HepG2 (cell line): Measurements from ENCODE around the gene STPG2. TPM values are rescaled to one million over a fixed set of nuclear protein-coding genes. Genes with fewer than 3 reads are reported as not detected.

Source experiments
- ATAC-seq: fragments of 200-7000 bp; cut with Tn5 transposase; 3 replicates; pipeline ENCODE4 v1.9.1; 2020; ENCODE audit warnings: mild to moderate bottlenecking, moderate library complexity
- BruUV-seq: library from RNA; stranded (reverse); fragments of 400-500 nt; replicated peaks from 2 replicates; lab custom pipeline; 2021; lab: Mats Ljungman, UMichigan
- CTCF ChIA-PET: fragments of 300-600 bp; formaldehyde crosslinking; extraction: SDS; loops from one replicate; lab custom pipeline; 2021; ENCODE audit warnings: low total read pairs, inconsistent platforms, low intra/inter-chr PET ratio; lab: Yijun Ruan, JAX
- POLR2A ChIA-PET: fragments of 350-600 bp; sonication (Branson Sonifier 250); formaldehyde crosslinking; loops from one replicate; lab custom pipeline; 2020; ENCODE audit warnings: antibody characterized with exemption, inconsistent platforms; lab: Yijun Ruan, JAX
- DNase-seq: peaks from one replicate; pipeline ENCODE4 v3.0.0-alpha.2; 2015; ENCODE audit warnings: low spot score
- FAIRE-seq: peaks from 3 replicates; lab custom pipeline; 2011; peaks lifted over from hg19 to GRCh38; lab: Jason Lieb, UNC
- H2AFZ ChIP-seq: one replicate; pipeline ENCODE4 v1.6.1; 2011; ENCODE audit warnings: low read length, inconsistent platforms
- H3K27ac ChIP-seq: fragments of 300-600 bp; 3 replicates; pipeline ENCODE4 v1.8.0; 2011; ENCODE audit warnings: mixed run types, mild to moderate bottlenecking, mixed read lengths, low read length, inconsistent platforms; ENCODE audit not compliant: insufficient read depth; ENCODE audit errors: extremely low read length
- H3K27me3 ChIP-seq, 2 experiments: fragments of 200-600 bp in 1 of 2; 2 replicates in 1 of 2; 3 replicates in 1 of 2; pipeline versions ENCODE4 v1.6.0 to v1.8.0; 2011; ENCODE audit warnings: low read length in 2 of 2, mild to moderate bottlenecking in 2 of 2, moderate library complexity in 2 of 2, inconsistent platforms in 1 of 2; ENCODE audit not compliant: insufficient read depth in 2 of 2, control insufficient read depth in 1 of 2
- H3K36me3 ChIP-seq, 2 experiments: fragments of 200-600 bp in 1 of 2; replicated peaks in 1 of 2; 2 replicates in 1 of 2; 3 replicates in 1 of 2; pipeline versions ENCODE4 v1.5.1 to v1.8.0; 2011; ENCODE audit warnings: low read length in 2 of 2, inconsistent platforms in 1 of 2; ENCODE audit not compliant: insufficient read depth in 2 of 2, control insufficient read depth in 1 of 2
- H3K4me1 ChIP-seq: 2 replicates; pipeline ENCODE4 v1.5.1; 2012; ENCODE audit warnings: low read length, inconsistent platforms; ENCODE audit not compliant: insufficient read depth
- H3K4me2 ChIP-seq: 2 replicates; pipeline ENCODE4 v1.6.0; 2011; ENCODE audit warnings: low read depth, low read length, inconsistent platforms
- H3K4me3 ChIP-seq, 3 experiments: fragments of 200-600 bp in 1 of 3; sonication (generic), shearing (Covaris generic) in 1 of 3; replicated peaks in 1 of 3; 2 replicates each; pipeline ENCODE4 v1.5.1; 2011 to 2016; ENCODE audit warnings: low read length in 3 of 3, inconsistent platforms in 2 of 3, low read depth in 2 of 3, mild to moderate bottlenecking in 2 of 3, control low read depth in 1 of 3, mixed read lengths in 1 of 3; ENCODE audit not compliant: insufficient read depth in 1 of 3
- H3K79me2 ChIP-seq: one replicate; pipeline ENCODE4 v1.6.1; 2011; ENCODE audit warnings: low read length, inconsistent platforms; ENCODE audit not compliant: insufficient read depth
- H3K9ac ChIP-seq: 2 replicates; pipeline ENCODE4 v1.6.0; 2011; ENCODE audit warnings: mild to moderate bottlenecking, low read depth, low read length, inconsistent platforms; ENCODE audit not compliant: insufficient read depth
- H3K9me3 ChIP-seq: 2 replicates; pipeline ENCODE4 v1.5.1; 2012; ENCODE audit warnings: mild to moderate bottlenecking, low read length
- H4K20me1 ChIP-seq: 2 replicates; pipeline ENCODE4 v1.6.0; 2011; ENCODE audit warnings: inconsistent platforms, mild to moderate bottlenecking, low read length, moderate library complexity; ENCODE audit not compliant: insufficient read depth
- CHD4 ChIP-seq: fragments of 200-600 bp; sonication (generic); IDR thresholded peaks from 2 replicates; pipeline ENCODE4 v1.7.0; 2017; ENCODE audit warnings: mild to moderate bottlenecking, low read length, borderline replicate concordance
- FLYWCH1 ChIP-seq: sonication (generic); formaldehyde crosslinking; IDR thresholded peaks from 2 replicates; pipeline ENCODE4 v1.8.1; 2023; ENCODE audit warnings: mild to moderate bottlenecking, missing genetic modification reagents
- HES4 ChIP-seq: sonication (generic); formaldehyde crosslinking; IDR thresholded peaks from 2 replicates; pipeline ENCODE4 v1.9.0; 2021; ENCODE audit warnings: mild to moderate bottlenecking, missing genetic modification reagents, borderline replicate concordance
- IRF2 ChIP-seq: IDR thresholded peaks from 2 replicates; pipeline ENCODE4 v1.6.1; 2018; ENCODE audit warnings: missing genetic modification reagents, missing compliant biosample characterization
- MYPOP ChIP-seq: sonication (generic); formaldehyde crosslinking; IDR thresholded peaks from 2 replicates; pipeline ENCODE4 v1.8.1; 2023; ENCODE audit warnings: mild to moderate bottlenecking, moderate library complexity, missing genetic modification reagents
- NR1H2 ChIP-seq: sonication (generic); formaldehyde crosslinking; IDR thresholded peaks from 2 replicates; pipeline ENCODE4 v1.8.1; 2022; ENCODE audit warnings: low read depth, missing genetic modification reagents, borderline replicate concordance
- RNF2 ChIP-seq: fragments of 450-650 bp; conservative IDR thresholded peaks from 2 replicates; pipeline ENCODE4 v1.6.1; 2016; ENCODE audit warnings: low read depth
- SOX5 ChIP-seq: IDR thresholded peaks from 2 replicates; pipeline ENCODE4 v1.6.1; 2016; ENCODE audit warnings: borderline replicate concordance
- SRY ChIP-seq: sonication (generic); formaldehyde crosslinking; IDR thresholded peaks from 2 replicates; pipeline ENCODE4 v1.8.0; 2022; ENCODE audit warnings: mild to moderate bottlenecking, missing genetic modification reagents
- ZFP91 ChIP-seq: sonication (generic); formaldehyde crosslinking; IDR thresholded peaks from 2 replicates; pipeline ENCODE4 v1.9.0; 2022; ENCODE audit warnings: missing genetic modification reagents, mild to moderate bottlenecking, borderline replicate concordance
- ZIK1 ChIP-seq: sonication (generic); formaldehyde crosslinking; IDR thresholded peaks from 2 replicates; pipeline ENCODE4 v1.5.0; 2020; ENCODE audit warnings: mild to moderate bottlenecking, low read depth, missing genetic modification reagents, borderline replicate concordance
- ZMAT3 ChIP-seq: sonication (generic); formaldehyde crosslinking; conservative IDR thresholded peaks from 2 replicates; pipeline ENCODE4 v1.7.0; 2021; ENCODE audit warnings: missing genetic modification reagents
- ZNF180 ChIP-seq: sonication (generic); formaldehyde crosslinking; IDR thresholded peaks from 2 replicates; pipeline ENCODE4 v1.4.0; 2020; ENCODE audit warnings: low read depth, missing genetic modification reagents, borderline replicate concordance
- ZNF329 ChIP-seq: sonication (generic); formaldehyde crosslinking; IDR thresholded peaks from 2 replicates; pipeline ENCODE4 v1.9.0; 2021; ENCODE audit warnings: low read depth, mild to moderate bottlenecking, missing genetic modification reagents
- WGBS: methylation state at CpG from one replicate; pipeline ENCODE4 v1.1.6; 2017; ENCODE audit warnings: low lambda C conversion rate; 5-methylcytosine and 5-hydroxymethylcytosine counted together
- in situ Hi-C: cut with HindIII; loops from 2 replicates; pipeline ENCODE4 v1.10.0; 2017; ENCODE audit warnings: low pct_unique_long_range_greater_than_20kb; ENCODE audit not compliant: extremely low pct_ligation_motif_present
- intact Hi-C: fragments of 100-400 bp; cut with micrococcal nuclease; formaldehyde crosslinking; loops from one replicate; pipeline ENCODE4 v1.10.0; 2022; ENCODE audit not compliant: unreplicated experiment
- polyA plus RNA-seq, 8 experiments: library from polyadenylated mRNA; depleted of rRNA in 3 of 8; stranded (reverse) in 7 of 8; unstranded in 1 of 8; fragments of >200 nt; fragmentation: Illumina TruSeq in 4 of 8; extraction: Trizol in 4 of 8; gene quantifications; 2 replicates each; pipeline versions ENCODE4 v1.2.1 to v1.2.3, GENCODE V29; 2011 to 2016; ENCODE audit warnings: low read depth in 4 of 8, missing spikeins in 1 of 8, mixed read lengths in 1 of 8; ENCODE audit not compliant: insufficient read depth in 1 of 8
- total RNA-seq, 5 experiments: library from RNA; depleted of rRNA; stranded (reverse); fragments of >200 nt; fragmentation: Illumina TruSeq; extraction: Trizol; gene quantifications; 2 replicates each; pipeline ENCODE4 v1.2.3, GENCODE V29; 2016; ENCODE audit warnings: low read depth in 1 of 5
- TF ChIP-seq, protein P1 (sequence below): sonication (generic); formaldehyde crosslinking; conservative IDR thresholded peaks from 2 replicates; pipeline ENCODE4 v1.4.0; 2020; ENCODE audit warnings: missing genetic modification reagents

Gene STPG2
- total and polyA plus RNA-seq, 2 of the 13 experiments (the other 11 are each of a cell fraction or from before 2014, with no cell fraction given), result 0.07 TPM; not detected in 1

GRCh38 chr4:97774347-97774989 is 368.8 kb downstream of the STPG2 start:
- Histone ChIP-seq H3K36me3 (no peaks in the 10 kb centered on the region), H3K4me1 (no peaks in the 10 kb centered on the region)
- CTCF ChIA-PET, result no interaction called here
- TF ChIP-seq HES4 (CRISPR knock-in tag), result no peak
- TF ChIP-seq SRY (CRISPR knock-in tag), result no peak
- no peak for TF ChIP-seq MYPOP (CRISPR knock-in tag)
- TF ChIP-seq CHD4, result no peak
- no peak for TF ChIP-seq SOX5 (CRISPR knock-in tag)
- TF ChIP-seq FLYWCH1 (CRISPR knock-in tag), result no peak
- no peak for TF ChIP-seq ZFP91 (CRISPR knock-in tag)
- TF ChIP-seq ZNF329 (CRISPR knock-in tag), result no peak
- no peak for TF ChIP-seq ZIK1 (CRISPR knock-in tag)
- no peak for TF ChIP-seq NR1H2 (CRISPR knock-in tag)
- TF ChIP-seq ZNF180 (CRISPR knock-in tag), result no peak
- TF ChIP-seq, protein P1, sequence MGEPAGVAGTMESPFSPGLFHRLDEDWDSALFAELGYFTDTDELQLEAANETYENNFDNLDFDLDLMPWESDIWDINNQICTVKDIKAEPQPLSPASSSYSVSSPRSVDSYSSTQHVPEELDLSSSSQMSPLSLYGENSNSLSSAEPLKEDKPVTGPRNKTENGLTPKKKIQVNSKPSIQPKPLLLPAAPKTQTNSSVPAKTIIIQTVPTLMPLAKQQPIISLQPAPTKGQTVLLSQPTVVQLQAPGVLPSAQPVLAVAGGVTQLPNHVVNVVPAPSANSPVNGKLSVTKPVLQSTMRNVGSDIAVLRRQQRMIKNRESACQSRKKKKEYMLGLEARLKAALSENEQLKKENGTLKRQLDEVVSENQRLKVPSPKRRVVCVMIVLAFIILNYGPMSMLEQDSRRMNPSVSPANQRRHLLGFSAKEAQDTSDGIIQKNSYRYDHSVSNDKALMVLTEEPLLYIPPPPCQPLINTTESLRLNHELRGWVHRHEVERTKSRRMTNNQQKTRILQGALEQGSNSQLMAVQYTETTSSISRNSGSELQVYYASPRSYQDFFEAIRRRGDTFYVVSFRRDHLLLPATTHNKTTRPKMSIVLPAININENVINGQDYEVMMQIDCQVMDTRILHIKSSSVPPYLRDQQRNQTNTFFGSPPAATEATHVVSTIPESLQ (CRISPR knock-in tag), result no peak
- TF ChIP-seq ZMAT3 (CRISPR knock-in tag), result no peak
- no peak for TF ChIP-seq RNF2
- TF ChIP-seq IRF2 (CRISPR knock-in tag), result no peak
- TF ChIP-seq, all 625 proteins: peak for 0
- no peak for ATAC-seq
- H3K9me3 ChIP-seq, result no peaks in the 10 kb centered on the region
- no peaks in the 10 kb centered on the region for H3K79me2 ChIP-seq
- H2AFZ ChIP-seq, result no peak overlapping the region
- in situ Hi-C loops, result no loop called here
- BruUV-seq, result no TSS peak
- H4K20me1 ChIP-seq, result no peaks in the 10 kb centered on the region
- no peaks in the 10 kb centered on the region for H3K27me3 ChIP-seq
- no peak for DNase-seq
- FAIRE-seq, result no peak
- H3K4me2 ChIP-seq, result no peak overlapping the region
- no peak overlapping the region for H3K9ac ChIP-seq
- no peak overlapping the region for H3K4me3 ChIP-seq
- intact Hi-C loops, result no loop called here
- POLR2A ChIA-PET, result no interaction called here
- 4% methylated on average over 2 of the region's 2 CpGs for WGBS
- no peak overlapping the region for H3K27ac ChIP-seq
